Posterior vena cava (tissue), 2 donors: ENCODE measurements around the gene CCDC146. TPM values are rescaled to one million over a fixed set of nuclear protein-coding genes. Genes with fewer than 3 reads are reported as not detected.

ENCODE experiments used
- DNase-seq: peaks from one replicate; pipeline ENCODE4 v3.0.0-alpha.2; 2020; ENCODE audit warnings: low spot score
- intact Hi-C, 2 donors: fragments of 100-400 bp; cut with DNase I; formaldehyde crosslinking; loops; one replicate each; pipeline versions ENCODE4 v1.14.1 to v1.14.2; 2022 to 2023
- total RNA-seq, 2 donors: library from RNA; stranded (reverse); fragmentation: NEBNext Ultra II Directional; extraction: Animal tissue kit (Norgen Biotek cat#: 25700); gene quantifications; one replicate each; pipeline ENCODE4 v1.2.1, GENCODE V29; 2021
- donor health status: DM: yes; HTN: yes; CAD: no.
- donor health status: DM: yes; HTN: yes; CAD: no.

The CCDC146 gene
- total RNA-seq, 2 donors from 2014 or later: 12.7 to 12.9 TPM

DNA sequence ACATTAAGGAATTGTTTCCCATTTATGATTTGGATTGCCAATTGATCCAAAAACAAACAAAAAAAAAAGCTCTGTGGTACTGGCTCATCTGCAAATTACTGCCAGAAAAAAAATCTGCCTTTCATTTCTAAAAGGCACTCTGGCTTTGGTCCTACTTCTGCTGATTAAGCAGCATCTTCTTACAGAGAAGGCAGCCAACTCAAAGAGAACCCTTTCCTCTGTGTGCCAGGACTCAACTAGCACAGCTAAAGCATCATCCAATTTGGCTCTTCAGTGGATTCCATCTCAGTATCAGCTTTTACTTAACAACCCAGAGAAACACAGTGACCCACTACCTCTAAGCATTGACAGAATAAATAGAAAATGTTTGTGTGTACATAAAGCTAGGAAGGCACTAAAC lies 213.2 kb downstream of the CCDC146 start:
- intact Hi-C loops: no loop called here
- no peak for DNase-seq

DNA sequence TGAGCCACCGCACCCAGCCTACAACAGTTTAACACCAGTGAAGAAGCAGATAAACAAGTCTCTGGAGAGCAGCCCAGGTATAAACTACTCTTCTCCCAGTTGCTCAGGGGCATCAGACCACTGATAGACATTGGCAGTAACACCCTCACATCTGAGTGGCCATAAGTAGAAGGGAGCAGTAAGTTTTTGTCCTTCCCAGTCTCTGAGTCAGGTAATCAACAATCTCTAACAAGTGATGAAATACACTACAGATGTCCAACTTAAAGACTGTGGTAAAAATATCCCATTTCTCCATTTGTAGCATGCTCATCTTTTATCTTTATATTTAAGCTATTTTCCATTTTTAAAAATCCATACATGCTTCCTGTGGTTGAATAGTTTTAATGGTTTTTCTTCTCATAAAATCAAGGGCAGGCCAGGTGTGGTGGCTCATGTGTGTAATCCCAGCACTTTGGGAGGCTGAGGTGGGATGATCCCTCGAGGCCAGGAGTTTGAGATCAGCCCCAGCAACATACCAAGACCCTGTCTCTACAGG lies 215.1 kb downstream of the CCDC146 start:
- DNase-seq: no peak
- intact Hi-C loops: no loop called here

DNA sequence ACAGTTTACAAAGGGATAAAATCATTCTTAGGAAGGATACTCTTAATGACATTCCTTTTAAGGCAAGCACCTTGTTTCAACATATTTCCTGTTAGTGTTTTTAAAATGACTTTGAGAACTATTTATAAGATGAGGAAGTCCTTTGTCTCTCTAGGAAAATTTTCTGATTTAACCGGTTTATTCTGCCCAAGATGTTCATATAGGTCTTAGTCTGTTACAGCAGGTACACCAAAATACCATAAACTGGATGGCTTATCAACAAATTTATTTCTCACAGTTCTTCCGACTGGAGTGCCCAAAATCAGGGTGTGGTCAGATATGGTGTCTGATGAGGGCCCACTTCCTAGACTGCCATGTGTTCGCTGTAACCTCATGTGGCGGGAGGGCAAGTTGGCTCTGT lies 215.8 kb downstream of the CCDC146 start:
- no peak for DNase-seq
- intact Hi-C loops: no loop called here

DNA sequence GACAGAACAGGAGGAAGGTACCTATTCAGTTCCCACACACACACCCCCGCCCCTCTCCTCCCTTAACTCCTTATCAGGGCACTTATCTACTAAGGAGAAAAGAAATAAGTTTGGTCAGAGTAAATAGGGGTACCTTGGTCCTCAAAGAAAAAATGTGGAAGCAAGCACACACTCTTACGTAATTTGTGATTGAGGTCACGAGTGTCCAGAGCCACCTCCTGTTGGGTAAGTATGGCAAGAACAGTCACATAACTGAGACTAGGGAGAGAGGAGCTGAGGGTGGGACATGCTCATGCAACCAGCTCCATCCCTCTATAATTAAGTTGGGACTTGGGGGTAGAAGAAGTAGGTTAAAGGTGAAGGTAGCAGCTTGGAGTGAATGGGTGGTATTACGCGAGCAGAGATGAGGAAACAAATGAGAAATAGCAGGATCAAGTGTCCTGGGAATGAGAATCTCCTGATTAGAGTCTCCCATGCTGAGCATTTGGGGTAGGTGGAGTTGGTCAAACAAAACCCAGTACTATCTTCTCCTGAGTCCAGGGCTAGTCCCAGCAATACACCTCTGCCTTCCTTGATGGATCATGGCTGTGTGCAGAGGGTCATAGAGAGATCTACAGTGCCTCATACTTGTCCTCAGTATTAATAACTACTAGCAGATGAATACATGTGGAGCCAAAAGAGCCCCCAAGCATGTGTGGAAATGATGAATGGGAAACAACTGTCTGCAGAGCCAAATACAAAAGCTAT lies 216.6 kb downstream of the CCDC146 start:
- intact Hi-C loops: no loop called here

DNA sequence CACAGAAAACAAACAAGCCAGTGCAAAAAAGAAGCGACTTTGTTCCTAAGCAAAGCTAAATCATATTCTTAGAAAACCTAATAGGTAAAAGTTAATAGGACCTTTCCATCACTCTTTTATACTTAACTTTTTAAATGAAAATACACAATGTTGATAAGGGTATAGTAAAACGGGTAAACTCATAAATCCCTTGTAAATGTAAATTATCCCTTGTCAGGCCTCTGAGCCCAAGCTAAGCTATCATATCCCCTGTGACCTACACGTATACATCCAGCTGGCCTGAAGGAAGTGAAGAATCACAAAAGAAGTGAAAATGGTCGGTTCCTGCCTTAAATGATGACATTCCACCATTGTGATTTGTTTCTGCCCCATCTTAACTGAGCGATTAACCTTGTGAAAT lies 217.3 kb downstream of the CCDC146 start:
- no peak for DNase-seq
- intact Hi-C loops: no loop called here

More for the DNA sequence above, 216.6 kb downstream of the CCDC146 start:
- no peak for DNase-seq

Other genes starting within 250 kb of the CCDC146 start
- not detected for gene SPDYE17, start 90.3 kb upstream of the CCDC146 start, total RNA-seq
- gene SPDYE18, start 60.1 kb upstream of the CCDC146 start, total RNA-seq: under 1 TPM in 1 of 2 donors, not detected in 1; 0.24 TPM
- gene FGL2, start 77.2 kb downstream of the CCDC146 start, total RNA-seq: 10 to 100 TPM; 31.9 to 72.6 TPM